BE2C (cell line): ENCODE results near the gene RABIF. TPM values are rescaled to one million over a fixed set of nuclear protein-coding genes. Genes with fewer than 3 reads are reported as not detected.
"Not testable (repeated sequence)": the region's sequence is repeated elsewhere in the genome, so short reads cannot be mapped to it uniquely, and the experiment has no call there.

Experiments used
- DNase-seq: peaks from one replicate; pipeline ENCODE4 v3.0.0-alpha.2; 2020
- H3K27me3 ChIP-seq: fragments of 250-450 bp; sonication (Bioruptor Pico); 2 replicates; pipeline ENCODE4 v1.5.1; 2020; ENCODE audit warnings: mild to moderate bottlenecking
- H3K36me3 ChIP-seq: fragments of 250-450 bp; sonication (Bioruptor Pico); 2 replicates; pipeline ENCODE4 v1.5.1; 2020; ENCODE audit warnings: mild to moderate bottlenecking
- H3K4me1 ChIP-seq: fragments of 250-450 bp; sonication (Bioruptor Pico); 2 replicates; pipeline ENCODE4 v1.5.1; 2020
- H3K4me3 ChIP-seq: 2 replicates; pipeline ENCODE4 v1.5.1; 2011; ENCODE audit warnings: low read depth, low read length
- H3K9me3 ChIP-seq: fragments of 250-450 bp; sonication (Bioruptor Pico); 2 replicates; pipeline ENCODE4 v1.5.1; 2020
- CTCF ChIP-seq: IDR thresholded peaks from 2 replicates; pipeline ENCODE4 v1.5.1; 2012; ENCODE audit warnings: mild to moderate bottlenecking, low read depth, low read length
- polyA plus RNA-seq: library from polyadenylated mRNA; unstranded; fragments of >200 nt; gene quantifications from one replicate; pipeline ENCODE4 v1.2.1, GENCODE V29; 2012; ENCODE audit warnings: low read depth, missing spikeins; ENCODE audit not compliant: insufficient read length, insufficient read depth

The RABIF gene
- polyA plus RNA-seq = 23.4 TPM

GRCh38 chr1:202888531-202889360 is at the start of gene RABIF:
RABIF (minus strand) TSS chr1:202889149; CDS start chr1:202889098, 51 bp downstream.
- peak; percentile 98 for DNase-seq
- H3K4me1 ChIP-seq = no peaks in the 10 kb centered on the region
- TF ChIP-seq CTCF = peak; percentile 24; the same call in 1 of the 2 replicates
- no peaks in the 10 kb centered on the region for H3K9me3 ChIP-seq
- H3K4me3 ChIP-seq = peak within 1 kb of the TSS; percentile 79
- no peaks in the 10 kb centered on the region for H3K27me3 ChIP-seq
- H3K36me3 ChIP-seq = peaks cover 10% of the 10 kb centered on the region

- TF ChIP-seq CTCF = no peak
- peaks cover 29% of the 10 kb centered on the region for H3K36me3 ChIP-seq
- DNase-seq = no peak
- no peak overlapping the region for H3K4me3 ChIP-seq
- no peaks in the 10 kb centered on the region for H3K9me3 ChIP-seq
- H3K27me3 ChIP-seq = no peaks in the 10 kb centered on the region
- no peaks in the 10 kb centered on the region for H3K4me1 ChIP-seq
Observed at GRCh38 chr1:202938287-202938925, 49.5 kb upstream of the RABIF start.

GRCh38 chr1:202936409-202936808 is 47.5 kb upstream of the RABIF start:
- peaks cover 13% of the 10 kb centered on the region for H3K36me3 ChIP-seq
- H3K4me1 ChIP-seq, H3K9me3 ChIP-seq, H3K4me3 ChIP-seq, DNase-seq, H3K27me3 ChIP-seq: not testable (repeated sequence)

GRCh38 chr1:202935844-202936243 is 46.9 kb upstream of the RABIF start:
- no peak for TF ChIP-seq CTCF
- DNase-seq = no peak
- Histone ChIP-seq H3K4me1 (no peaks in the 10 kb centered on the region), H3K4me3 (no peak overlapping the region), H3K27me3 (no peaks in the 10 kb centered on the region), H3K9me3 (no peaks in the 10 kb centered on the region), H3K36me3 (peaks cover 7% of the 10 kb centered on the region)

- no peaks in the 10 kb centered on the region for H3K36me3 ChIP-seq
Observed at GRCh38 chr1:202934755-202935154, 45.8 kb upstream of the RABIF start.

GRCh38 chr1:202932476-202932875 is 43.5 kb upstream of the RABIF start:
- TF ChIP-seq CTCF = no peak
- no peaks in the 10 kb centered on the region for H3K36me3 ChIP-seq
- no peak overlapping the region for H3K4me3 ChIP-seq
- H3K4me1 ChIP-seq = no peaks in the 10 kb centered on the region
- DNase-seq = no peak
- no peaks in the 10 kb centered on the region for H3K9me3 ChIP-seq
- no peaks in the 10 kb centered on the region for H3K27me3 ChIP-seq

More at GRCh38 chr1:202934755-202935154, 45.8 kb upstream of the RABIF start:
- DNase-seq = no peak
- Histone ChIP-seq H3K4me1 (no peaks in the 10 kb centered on the region), H3K27me3 (no peaks in the 10 kb centered on the region), H3K9me3 (no peaks in the 10 kb centered on the region), H3K4me3 (no peak overlapping the region)
- TF ChIP-seq CTCF = no peak
